IMR-90 (cell line): ENCODE results near the gene HMOX1. TPM values are rescaled to one million over a fixed set of nuclear protein-coding genes. Genes with fewer than 3 reads are reported as not detected.
A peak's percentile ranks its signal among the peaks of the same experiment; 100 is the strongest.

Experiments used
- ATAC-seq: fragments of 200-7000 bp; cut with Tn5 transposase; 2 replicates; pipeline ENCODE4 v1.9.1; 2020; ENCODE audit warnings: low read depth, mild to moderate bottlenecking, moderate library complexity
- BruUV-seq: library from RNA; stranded (reverse); fragments of 400-500 nt; replicated peaks from 2 replicates; lab custom pipeline; 2021; lab: Mats Ljungman, UMichigan
- CTCF ChIA-PET: fragments of 300-600 bp; formaldehyde crosslinking; extraction: SDS; loops from one replicate; lab custom pipeline; 2021; ENCODE audit warnings: antibody characterized with exemption; lab: Yijun Ruan, JAX
- POLR2A ChIA-PET: fragments of 300-600 bp; sonication (Branson Sonifier 250); formaldehyde crosslinking; loops from one replicate; lab custom pipeline; 2022; ENCODE audit warnings: antibody characterized with exemption; ENCODE audit not compliant: unreplicated experiment; lab: Charles Lee
- DNase-seq: peaks from one replicate; pipeline ENCODE4 v3.0.0; 2013
- H2AFZ ChIP-seq: replicated peaks from 2 replicates; pipeline ENCODE3; 2013; ENCODE audit warnings: low read length, mild to moderate bottlenecking; ENCODE audit not compliant: poor library complexity
- H2AK5ac ChIP-seq: 2 replicates; pipeline ENCODE4 v1.6.1; 2013; ENCODE audit warnings: low read depth, low read length, inconsistent platforms
- H2AK9ac ChIP-seq: replicated peaks from 2 replicates; pipeline ENCODE3; 2013; ENCODE audit warnings: mild to moderate bottlenecking, low read depth, low read length, moderate library complexity; ENCODE audit not compliant: poor library complexity
- H2BK120ac ChIP-seq: 2 replicates; pipeline ENCODE4 v1.6.1; 2013; ENCODE audit warnings: low read depth, low read length, inconsistent platforms
- H2BK15ac ChIP-seq: 3 replicates; pipeline ENCODE4 v1.6.1; 2013; ENCODE audit warnings: low read depth, low read length, inconsistent platforms
- H2BK20ac ChIP-seq: 2 replicates; pipeline ENCODE4 v1.6.1; 2013; ENCODE audit warnings: low read depth, mild to moderate bottlenecking, inconsistent platforms, low read length, moderate library complexity
- H2BK5ac ChIP-seq: 2 replicates; pipeline ENCODE4 v1.6.1; 2013; ENCODE audit warnings: mild to moderate bottlenecking, low read depth, low read length, inconsistent platforms; ENCODE audit not compliant: poor library complexity, severe bottlenecking
- H3K14ac ChIP-seq: replicated peaks from 2 replicates; pipeline ENCODE4 v1.6.1; 2013; ENCODE audit warnings: low read depth, low read length, inconsistent platforms
- H3K18ac ChIP-seq: 2 replicates; pipeline ENCODE4 v1.6.1; 2013; ENCODE audit warnings: low read depth, low read length, control low read depth
- H3K23ac ChIP-seq: 2 replicates; pipeline ENCODE4 v1.6.1; 2013; ENCODE audit warnings: low read depth, low read length, inconsistent platforms
- H3K27ac ChIP-seq: 2 replicates; pipeline ENCODE4 v1.5.1; 2013; ENCODE audit warnings: mild to moderate bottlenecking, control low read depth, low read length; ENCODE audit not compliant: insufficient read depth
- H3K27me3 ChIP-seq: 2 replicates; pipeline ENCODE4 v1.6.1; 2013; ENCODE audit warnings: low read length; ENCODE audit not compliant: control insufficient read depth, insufficient read depth
- H3K36me3 ChIP-seq: 2 replicates; pipeline ENCODE4 v1.6.1; 2013; ENCODE audit warnings: low read length, mixed read lengths; ENCODE audit not compliant: control insufficient read depth, insufficient read depth
- H3K4ac ChIP-seq: 2 replicates; pipeline ENCODE4 v1.6.1; 2013; ENCODE audit warnings: low read depth, low read length, inconsistent platforms
- H3K4me1 ChIP-seq: 2 replicates; pipeline ENCODE4 v1.6.1; 2013; ENCODE audit warnings: low read length, mixed read lengths; ENCODE audit not compliant: control insufficient read depth, insufficient read depth
- H3K4me2 ChIP-seq: 2 replicates; pipeline ENCODE4 v1.6.1; 2013; ENCODE audit warnings: low read depth, mild to moderate bottlenecking, control low read depth, low read length, moderate library complexity
- H3K4me3 ChIP-seq: 2 replicates; pipeline ENCODE4 v1.5.1; 2013; ENCODE audit warnings: low read depth, mild to moderate bottlenecking, control low read depth, low read length, moderate library complexity; ENCODE audit not compliant: insufficient read depth
- H3K56ac ChIP-seq: 2 replicates; pipeline ENCODE4 v1.6.1; 2013; ENCODE audit warnings: low read length, inconsistent platforms; ENCODE audit not compliant: insufficient read depth; ENCODE audit errors: extremely low read depth
- H3K79me1 ChIP-seq, 2 experiments: 2 replicates each; pipeline ENCODE4 v1.6.1; 2013; ENCODE audit warnings: low read length in 2 of 2, inconsistent platforms in 1 of 2, low read depth in 1 of 2
- H3K9ac ChIP-seq: 2 replicates; pipeline ENCODE4 v1.6.1; 2013; ENCODE audit warnings: low read depth, low read length, control low read depth
- H3K9me1 ChIP-seq: 2 replicates; pipeline ENCODE4 v1.6.1; 2013; ENCODE audit warnings: low read length, inconsistent platforms; ENCODE audit not compliant: insufficient read depth
- H3K9me3 ChIP-seq: 2 replicates; pipeline ENCODE4 v1.6.1; 2013; ENCODE audit warnings: low read length; ENCODE audit not compliant: control insufficient read depth, insufficient read depth
- H4K20me1 ChIP-seq: 2 replicates; pipeline ENCODE4 v1.6.1; 2013; ENCODE audit warnings: low read length, inconsistent platforms; ENCODE audit not compliant: insufficient read depth
- H4K5ac ChIP-seq: 2 replicates; pipeline ENCODE4 v1.6.1; 2013; ENCODE audit warnings: mild to moderate bottlenecking, low read depth, low read length, control low read depth
- H4K8ac ChIP-seq, 2 experiments: 2 replicates each; pipeline ENCODE4 v1.6.1; 2013; ENCODE audit warnings: low read depth in 2 of 2, low read length in 2 of 2, control low read depth in 1 of 2, inconsistent platforms in 1 of 2
- H4K91ac ChIP-seq: 2 replicates; pipeline ENCODE4 v1.6.1; 2013; ENCODE audit warnings: low read depth, low read length, inconsistent platforms; ENCODE audit not compliant: insufficient read depth
- BHLHE40 ChIP-seq: fragments of 150-350 bp; IDR thresholded peaks from 2 replicates; pipeline ENCODE4 v1.6.1; 2016; ENCODE audit warnings: mild to moderate bottlenecking, low read depth, low read length
- CEBPB ChIP-seq: IDR thresholded peaks from 2 replicates; pipeline ENCODE4 v1.6.1; 2012; ENCODE audit warnings: low read depth, low read length, improper control_type of control experiment
- CHD1 ChIP-seq: IDR thresholded peaks from 2 replicates; pipeline ENCODE4 v1.6.1; 2012; ENCODE audit warnings: low read depth, low read length, improper control_type of control experiment
- FOS ChIP-seq: fragments of 150-350 bp; IDR thresholded peaks from 2 replicates; pipeline ENCODE4 v1.6.1; 2016; ENCODE audit warnings: low read depth, low read length
- MAFK ChIP-seq: IDR thresholded peaks from 2 replicates; pipeline ENCODE4 v1.6.1; 2012; ENCODE audit warnings: low read depth, low read length, improper control_type of control experiment
- MAZ ChIP-seq: IDR thresholded peaks from 2 replicates; pipeline ENCODE4 v1.6.1; 2012; ENCODE audit warnings: low read depth, mild to moderate bottlenecking, low read length, improper control_type of control experiment, moderate library complexity, borderline replicate concordance
- MXI1 ChIP-seq: IDR thresholded peaks from 2 replicates; pipeline ENCODE4 v1.6.1; 2012; ENCODE audit warnings: low read depth, mild to moderate bottlenecking, low read length, moderate library complexity, borderline replicate concordance
- NFE2L2 ChIP-seq: fragments of 150-350 bp; IDR thresholded peaks from 2 replicates; pipeline ENCODE4 v1.6.1; 2016; ENCODE audit warnings: low read depth, mild to moderate bottlenecking, low read length
- POLR2A ChIP-seq: IDR thresholded peaks from 2 replicates; pipeline ENCODE4 v1.6.1; 2012; ENCODE audit warnings: mild to moderate bottlenecking, low read depth, low read length
- RAD21 ChIP-seq: IDR thresholded peaks from 2 replicates; pipeline ENCODE4 v1.6.1; 2012; ENCODE audit warnings: low read length, improper control_type of control experiment
- RCOR1 ChIP-seq: IDR thresholded peaks from 2 replicates; pipeline ENCODE4 v1.6.1; 2012; ENCODE audit warnings: mild to moderate bottlenecking, low read length, improper control_type of control experiment; ENCODE audit not compliant: insufficient replicate concordance
- RFX5 ChIP-seq: IDR thresholded peaks from 2 replicates; pipeline ENCODE4 v1.8.0; 2012; ENCODE audit warnings: low read depth, mild to moderate bottlenecking, low read length, moderate library complexity
- SMC3 ChIP-seq: fragments of 150-350 bp; IDR thresholded peaks from 2 replicates; pipeline ENCODE4 v1.6.1; 2016; ENCODE audit warnings: low read depth, mild to moderate bottlenecking, antibody characterized with exemption, low read length, moderate library complexity
- WGBS, 2 experiments: methylation state at CpG; one replicate each; pipeline versions ENCODE4 v1.1.5 to v1.1.7; 2013; ENCODE audit warnings: missing lambda C conversion rate in 2 of 2; ENCODE audit not compliant: insufficient read length in 1 of 2; ENCODE audit errors: extremely low coverage in 2 of 2; 5-methylcytosine and 5-hydroxymethylcytosine counted together
- dilution Hi-C: fragments of 300-500 bp; cut with HindIII; formaldehyde crosslinking; loops from one replicate; pipeline ENCODE4 v1.14.3; 2018; ENCODE audit warnings: low sequenced_read_pairs; ENCODE audit not compliant: unreplicated experiment
- in situ Hi-C: fragments of 300-500 bp; cut with MboI; formaldehyde crosslinking; loops from 3 replicates; pipeline ENCODE4 v1.14.3; 2019; ENCODE audit warnings: low sequenced_read_pairs, inconsistent platforms, mixed read lengths
- intact Hi-C: fragments of 100-400 bp; cut with micrococcal nuclease; formaldehyde crosslinking; loops from 2 replicates; pipeline ENCODE4 v1.10.0; 2022
- polyA plus RNA-seq, 3 experiments: library from polyadenylated mRNA; depleted of rRNA; stranded (reverse); fragments of >200 nt; gene quantifications; 2 replicates each; pipeline ENCODE4 v1.2.3, GENCODE V29; 2012; ENCODE audit warnings: low replicate concordance in 1 of 3
- total RNA-seq: library from RNA; depleted of rRNA; stranded (reverse); fragments of >200 nt; gene quantifications from 2 replicates; pipeline ENCODE4 v1.2.3, GENCODE V29; 2012
- TF ChIP-seq, protein P1 (sequence below): fragments of 150-350 bp; IDR thresholded peaks from 2 replicates; pipeline ENCODE4 v1.6.1; 2016; ENCODE audit warnings: low read depth, mild to moderate bottlenecking, low read length, moderate library complexity, borderline replicate concordance
- TF ChIP-seq, protein P2 (sequence below): conservative IDR thresholded peaks from 2 replicates; pipeline ENCODE4 v1.5.1; 2012; ENCODE audit warnings: mild to moderate bottlenecking, low read depth, low read length, improper control_type of control experiment
- TF ChIP-seq, protein P3 (sequence below): fragments of 150-350 bp; IDR thresholded peaks from 2 replicates; pipeline ENCODE4 v1.6.1; 2017; ENCODE audit warnings: mild to moderate bottlenecking, antibody characterized with exemption, low read length, low read depth

The HMOX1 gene
- total and polyA plus RNA-seq, 2 of the 4 experiments (the other 2 are of a cell fraction) = 23.1 to 50.5 TPM

DNA sequence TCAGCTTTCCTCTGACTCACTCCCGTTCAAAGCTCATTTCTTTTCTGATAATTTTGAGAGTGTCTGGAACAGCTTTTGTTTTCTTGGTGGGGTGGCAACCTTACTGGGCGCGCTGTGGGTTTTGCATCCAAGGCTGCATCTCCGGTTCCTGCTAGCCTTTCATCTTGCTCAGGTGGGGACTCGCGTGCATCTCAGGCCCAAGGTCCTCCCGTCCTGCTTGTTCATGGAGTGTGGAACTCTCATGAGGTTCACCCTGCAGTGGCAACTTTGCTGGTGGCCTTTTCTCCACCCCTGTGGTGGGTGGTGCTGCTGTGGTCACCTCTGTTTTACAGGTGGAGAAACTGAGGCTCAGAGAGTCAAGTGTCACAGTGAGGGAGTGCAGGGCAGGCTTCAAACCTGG, 44.6 kb downstream of the HMOX1 start:
- no TSS peak for BruUV-seq
- H3K9ac ChIP-seq = no peak overlapping the region
- no peak overlapping the region for H2BK5ac ChIP-seq
- no peak overlapping the region for H4K91ac ChIP-seq
- H3K14ac ChIP-seq = no peak overlapping the region
- DNase-seq (no peak), ATAC-seq (no peak)
- intact Hi-C loops = no loop called here
- no peak overlapping the region for H3K4ac ChIP-seq
- no peak overlapping the region for H3K23ac ChIP-seq
- no peak overlapping the region for H2AK9ac ChIP-seq
- no peak overlapping the region for H3K56ac ChIP-seq
- peaks cover 16% of the 10 kb centered on the region for H3K4me1 ChIP-seq
- ChIA-PET CTCF (interaction anchor here (1.0 kb wide), 1 partner anchor 158 kb away, joined by 3 read pairs; no protein-coding TSS in a partner anchor), POLR2A (interaction anchor here (0.6 kb wide), 1 partner anchor 44 kb away, joined by 4 read pairs; no protein-coding TSS in a partner anchor)
- no peaks in the 10 kb centered on the region for H3K9me3 ChIP-seq
- TF ChIP-seq POLR2A (no peak), CHD1 (no peak), FOS (no peak), MAZ (no peak), MAFK (no peak), MXI1 (no peak), SMC3 (no peak), RAD21 (no peak), RCOR1 (no peak), CEBPB (no peak), BHLHE40 (no peak), RFX5 (no peak), NFE2L2 (no peak)
- TF ChIP-seq, protein P1, sequence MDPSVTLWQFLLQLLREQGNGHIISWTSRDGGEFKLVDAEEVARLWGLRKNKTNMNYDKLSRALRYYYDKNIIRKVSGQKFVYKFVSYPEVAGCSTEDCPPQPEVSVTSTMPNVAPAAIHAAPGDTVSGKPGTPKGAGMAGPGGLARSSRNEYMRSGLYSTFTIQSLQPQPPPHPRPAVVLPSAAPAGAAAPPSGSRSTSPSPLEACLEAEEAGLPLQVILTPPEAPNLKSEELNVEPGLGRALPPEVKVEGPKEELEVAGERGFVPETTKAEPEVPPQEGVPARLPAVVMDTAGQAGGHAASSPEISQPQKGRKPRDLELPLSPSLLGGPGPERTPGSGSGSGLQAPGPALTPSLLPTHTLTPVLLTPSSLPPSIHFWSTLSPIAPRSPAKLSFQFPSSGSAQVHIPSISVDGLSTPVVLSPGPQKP = no peak
- TF ChIP-seq, protein P2, sequence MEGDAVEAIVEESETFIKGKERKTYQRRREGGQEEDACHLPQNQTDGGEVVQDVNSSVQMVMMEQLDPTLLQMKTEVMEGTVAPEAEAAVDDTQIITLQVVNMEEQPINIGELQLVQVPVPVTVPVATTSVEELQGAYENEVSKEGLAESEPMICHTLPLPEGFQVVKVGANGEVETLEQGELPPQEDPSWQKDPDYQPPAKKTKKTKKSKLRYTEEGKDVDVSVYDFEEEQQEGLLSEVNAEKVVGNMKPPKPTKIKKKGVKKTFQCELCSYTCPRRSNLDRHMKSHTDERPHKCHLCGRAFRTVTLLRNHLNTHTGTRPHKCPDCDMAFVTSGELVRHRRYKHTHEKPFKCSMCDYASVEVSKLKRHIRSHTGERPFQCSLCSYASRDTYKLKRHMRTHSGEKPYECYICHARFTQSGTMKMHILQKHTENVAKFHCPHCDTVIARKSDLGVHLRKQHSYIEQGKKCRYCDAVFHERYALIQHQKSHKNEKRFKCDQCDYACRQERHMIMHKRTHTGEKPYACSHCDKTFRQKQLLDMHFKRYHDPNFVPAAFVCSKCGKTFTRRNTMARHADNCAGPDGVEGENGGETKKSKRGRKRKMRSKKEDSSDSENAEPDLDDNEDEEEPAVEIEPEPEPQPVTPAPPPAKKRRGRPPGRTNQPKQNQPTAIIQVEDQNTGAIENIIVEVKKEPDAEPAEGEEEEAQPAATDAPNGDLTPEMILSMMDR = no peak
- TF ChIP-seq, protein P3, sequence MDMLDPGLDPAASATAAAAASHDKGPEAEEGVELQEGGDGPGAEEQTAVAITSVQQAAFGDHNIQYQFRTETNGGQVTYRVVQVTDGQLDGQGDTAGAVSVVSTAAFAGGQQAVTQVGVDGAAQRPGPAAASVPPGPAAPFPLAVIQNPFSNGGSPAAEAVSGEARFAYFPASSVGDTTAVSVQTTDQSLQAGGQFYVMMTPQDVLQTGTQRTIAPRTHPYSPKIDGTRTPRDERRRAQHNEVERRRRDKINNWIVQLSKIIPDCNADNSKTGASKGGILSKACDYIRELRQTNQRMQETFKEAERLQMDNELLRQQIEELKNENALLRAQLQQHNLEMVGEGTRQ = no peak
- in situ Hi-C loops = no loop called here
- H4K20me1 ChIP-seq = peaks cover 4% of the 10 kb centered on the region; the same call in 1 of the 2 replicates
- no peak overlapping the region for H3K4me2 ChIP-seq
- H3K18ac ChIP-seq = no peak overlapping the region
- peaks cover 10% of the 10 kb centered on the region for H3K36me3 ChIP-seq
- H2BK20ac ChIP-seq = no peak overlapping the region
- H2BK120ac ChIP-seq = no peak overlapping the region
- H4K5ac ChIP-seq = no peak overlapping the region
- H2AFZ ChIP-seq = peak overlapping the region; percentile 37
- no peaks in the 10 kb centered on the region; the same call in 1 of the 2 replicates for H3K9me1 ChIP-seq
- no peak overlapping the region for H4K8ac ChIP-seq
- no peaks in the 10 kb centered on the region for H3K27me3 ChIP-seq
- H3K79me1 ChIP-seq = peaks cover 0 to 14% of the 10 kb centered on the region in 2 experiments; a peak in 2 of 4 replicates
- no peak overlapping the region for H2BK15ac ChIP-seq
- 90% methylated on average over 2 of the region's 7 CpGs; no CpG with 5 or more reads in 1 of the 2 experiments for WGBS, 2 experiments
- H3K4me3 ChIP-seq = no peak overlapping the region
- dilution Hi-C loops = no loop called here
- no peak overlapping the region for H3K27ac ChIP-seq
- no peak overlapping the region for H2AK5ac ChIP-seq
